HL-60/S4 treated with retinoic acid at 250 ng/mL for 4 days and 3 days (cell line): ENCODE data around the gene MPPED1.

ENCODE experiments used
- in situ Hi-C: fragments of 300-500 bp; cut with MboI; formaldehyde crosslinking; loops from 2 replicates; pipeline ENCODE4 v1.7.0; 2022; ENCODE audit warnings: low sequenced_read_pairs

The MPPED1 gene

GRCh38 chr22:43408009-43408408, 3.8 kb upstream of the MPPED1 start:
- in situ Hi-C loops, result no loop called here

- in situ Hi-C loops, result no loop called here
These were observed 2.8 kb upstream of the MPPED1 start for GRCh38 chr22:43409046-43409445.

GRCh38 chr22:43409800-43410199, 2.0 kb upstream of the MPPED1 start:
- in situ Hi-C loops, result no loop called here

GRCh38 chr22:43411040-43411868, 560 bp upstream of the MPPED1 start:
- in situ Hi-C loops, result no loop called here

GRCh38 chr22:43412808-43413795, 1.3 kb downstream of the MPPED1 start:
- in situ Hi-C loops, result no loop called here

- in situ Hi-C loops, result no loop called here
These were observed 2.0 kb downstream of the MPPED1 start for GRCh38 chr22:43413826-43414225.

GRCh38 chr22:43415681-43416080, 3.9 kb downstream of the MPPED1 start:
- in situ Hi-C loops, result no loop called here

- in situ Hi-C loops, result no loop called here
These were observed 5.7 kb downstream of the MPPED1 start for GRCh38 chr22:43417555-43417954.

GRCh38 chr22:43418079-43418825, 6.4 kb downstream of the MPPED1 start:
- in situ Hi-C loops, result no loop called here

GRCh38 chr22:43419371-43420080, 7.7 kb downstream of the MPPED1 start:
- in situ Hi-C loops, result no loop called here

- in situ Hi-C loops, result no loop called here
These were observed 9.3 kb downstream of the MPPED1 start for GRCh38 chr22:43421046-43421665.

- in situ Hi-C loops, result no loop called here
These were observed 10.3 kb downstream of the MPPED1 start for GRCh38 chr22:43421914-43422615.

- in situ Hi-C loops, result no loop called here
These were observed 11.2 kb downstream of the MPPED1 start for GRCh38 chr22:43423046-43423445.

- in situ Hi-C loops, result no loop called here
These were observed 12.4 kb downstream of the MPPED1 start for GRCh38 chr22:43424201-43424600.

GRCh38 chr22:43424666-43425630, 13.1 kb downstream of the MPPED1 start:
- in situ Hi-C loops, result no loop called here

- in situ Hi-C loops, result no loop called here
These were observed 14.4 kb downstream of the MPPED1 start for GRCh38 chr22:43425976-43426785.

- in situ Hi-C loops, result no loop called here
These were observed 15.0 kb downstream of the MPPED1 start for GRCh38 chr22:43426816-43427215.
